Suprapubic skin (tissue), 4 donors: Measurements from ENCODE around the gene GABARAPL1. TPM values are rescaled to one million over a fixed set of nuclear protein-coding genes. Genes with fewer than 3 reads are reported as not detected.
A peak's percentile ranks its signal among the peaks of the same experiment; 100 is the strongest.

Experiments used
- DNase-seq, 2 donors: peaks; one replicate each; pipeline ENCODE4 v3.0.0-alpha.2; 2019; ENCODE audit warnings: low spot score in 2 of 2
- H3K27ac ChIP-seq: fragments of 200-600 bp; sonication (generic); one replicate; pipeline ENCODE4 v1.5.1; 2019
- H3K27me3 ChIP-seq: fragments of 200-600 bp; sonication (generic); one replicate; pipeline ENCODE4 v1.5.1; 2019
- H3K36me3 ChIP-seq: fragments of 200-600 bp; sonication (generic); one replicate; pipeline ENCODE4 v1.5.1; 2019
- H3K4me1 ChIP-seq: fragments of 200-600 bp; sonication (generic); one replicate; pipeline ENCODE4 v1.5.1; 2019
- H3K4me3 ChIP-seq: fragments of 200-600 bp; sonication (generic); one replicate; pipeline ENCODE4 v1.5.1; 2019; ENCODE audit warnings: mild to moderate bottlenecking
- H3K9me3 ChIP-seq: fragments of 200-600 bp; sonication (generic); one replicate; pipeline ENCODE4 v1.5.1; 2019
- EP300 ChIP-seq: sonication (generic); formaldehyde crosslinking; IDR thresholded peaks from one replicate; pipeline ENCODE4 v1.6.1; 2017; ENCODE audit warnings: antibody characterized with exemption
- POLR2A ChIP-seq, 2 donors: fragments of 450-650 bp; IDR thresholded peaks; one replicate each; pipeline ENCODE4 v1.6.1; 2017; ENCODE audit warnings: antibody characterized with exemption in 2 of 2, mild to moderate bottlenecking in 2 of 2, moderate library complexity in 2 of 2
- POLR2AphosphoS5 ChIP-seq, 3 donors: sonication (generic); formaldehyde crosslinking; IDR thresholded peaks; one replicate each; pipeline ENCODE4 v1.6.1; 2017; ENCODE audit warnings: antibody characterized with exemption in 3 of 3
- WGBS: methylation state at CpG from one replicate; pipeline ENCODE4 v1.1.5; 2018; 5-methylcytosine and 5-hydroxymethylcytosine counted together
- total RNA-seq, 4 donors: library from RNA; depleted of rRNA; stranded (reverse); fragments of >200 nt; gene quantifications; one replicate each; pipeline ENCODE4 v1.1.0, GENCODE V29; 2016
- TF ChIP-seq, protein P1 (sequence below), 2 donors: fragments of 200-600 bp in 1 of 2; fragments of 450-650 bp in 1 of 2; sonication (generic) in 1 of 2; IDR thresholded peaks; one replicate each; pipeline ENCODE4 v1.5.1; 2016 to 2019; ENCODE audit warnings: antibody characterized with exemption in 2 of 2, mild to moderate bottlenecking in 1 of 2, moderate library complexity in 1 of 2

Gene GABARAPL1
- total RNA-seq = 10 to 100 TPM; 48.7 to 94.6 (median 81.1) TPM

- Histone ChIP-seq H3K27ac (peak within 1 kb of the TSS; percentile 99), H3K4me1 (peaks cover 28% of the 10 kb centered on the region), H3K36me3 (no peaks in the 10 kb centered on the region), H3K9me3 (no peaks in the 10 kb centered on the region), H3K27me3 (no peaks in the 10 kb centered on the region), H3K4me3 (peak within 1 kb of the TSS; percentile 75)
- WGBS = 0% methylated on average over 35 of the region's 35 CpGs
- DNase-seq = peak; percentile 93 to 94
- peak; percentile 55 to 88 for TF ChIP-seq POLR2A (IDR thresholded peaks at IDR 0.05)
- TF ChIP-seq, protein P1, sequence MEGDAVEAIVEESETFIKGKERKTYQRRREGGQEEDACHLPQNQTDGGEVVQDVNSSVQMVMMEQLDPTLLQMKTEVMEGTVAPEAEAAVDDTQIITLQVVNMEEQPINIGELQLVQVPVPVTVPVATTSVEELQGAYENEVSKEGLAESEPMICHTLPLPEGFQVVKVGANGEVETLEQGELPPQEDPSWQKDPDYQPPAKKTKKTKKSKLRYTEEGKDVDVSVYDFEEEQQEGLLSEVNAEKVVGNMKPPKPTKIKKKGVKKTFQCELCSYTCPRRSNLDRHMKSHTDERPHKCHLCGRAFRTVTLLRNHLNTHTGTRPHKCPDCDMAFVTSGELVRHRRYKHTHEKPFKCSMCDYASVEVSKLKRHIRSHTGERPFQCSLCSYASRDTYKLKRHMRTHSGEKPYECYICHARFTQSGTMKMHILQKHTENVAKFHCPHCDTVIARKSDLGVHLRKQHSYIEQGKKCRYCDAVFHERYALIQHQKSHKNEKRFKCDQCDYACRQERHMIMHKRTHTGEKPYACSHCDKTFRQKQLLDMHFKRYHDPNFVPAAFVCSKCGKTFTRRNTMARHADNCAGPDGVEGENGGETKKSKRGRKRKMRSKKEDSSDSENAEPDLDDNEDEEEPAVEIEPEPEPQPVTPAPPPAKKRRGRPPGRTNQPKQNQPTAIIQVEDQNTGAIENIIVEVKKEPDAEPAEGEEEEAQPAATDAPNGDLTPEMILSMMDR (IDR thresholded peaks at IDR 0.05) = no peak
- no peak for TF ChIP-seq EP300
- peak in 2 of 3 donors; percentile 10 to 38 for TF ChIP-seq POLR2AphosphoS5 (IDR thresholded peaks at IDR 0.05)
Measured at GRCh38 chr12:10212739-10213131, at the start of gene GABARAPL1. Gene GABARAPL1, plus strand, starts transcription at chr12:10212877. Its CDS starts 253 bp downstream, at chr12:10213130.

GRCh38 chr12:10163084-10163483 lies 49.6 kb upstream of the GABARAPL1 start:
- no peak overlapping the region for H3K27ac ChIP-seq
- DNase-seq = no peak
- no peaks in the 10 kb centered on the region for H3K27me3 ChIP-seq
- H3K4me3 ChIP-seq = no peak overlapping the region
- no peaks in the 10 kb centered on the region for H3K36me3 ChIP-seq
- H3K4me1 ChIP-seq = peaks cover 10% of the 10 kb centered on the region
- 80% methylated on average over 3 of the region's 3 CpGs for WGBS
- H3K9me3 ChIP-seq = no peaks in the 10 kb centered on the region
- TF ChIP-seq EP300 (no peak), POLR2AphosphoS5 (IDR thresholded peaks at IDR 0.05) (no peak), POLR2A (IDR thresholded peaks at IDR 0.05) (no peak)
- TF ChIP-seq, protein P1 (IDR thresholded peaks at IDR 0.05) = no peak

DNA sequence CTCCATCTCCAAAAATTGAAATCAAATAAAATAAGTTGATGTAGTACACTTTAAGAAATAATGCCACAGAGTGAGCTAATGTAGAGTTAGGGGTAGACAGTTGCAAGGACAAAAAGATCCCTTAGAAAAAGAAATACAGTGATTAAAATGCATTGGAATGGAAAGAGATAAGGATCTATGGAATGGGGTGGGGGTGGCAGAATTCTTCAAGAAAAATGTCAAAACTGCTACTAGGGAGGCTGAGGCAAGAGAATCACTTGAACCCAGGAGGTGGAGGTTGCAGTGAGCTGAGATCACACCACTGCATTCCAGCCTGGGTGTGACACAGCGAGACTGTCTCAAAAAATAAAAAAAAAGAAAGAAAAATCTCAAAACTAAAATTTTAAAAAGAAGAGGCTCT lies 47.3 kb upstream of the GABARAPL1 start:
- no peak for DNase-seq
- H3K36me3 ChIP-seq = no peaks in the 10 kb centered on the region
- no peak overlapping the region for H3K27ac ChIP-seq
- peaks cover 7% of the 10 kb centered on the region for H3K4me1 ChIP-seq
- no peak overlapping the region for H3K4me3 ChIP-seq
- H3K27me3 ChIP-seq = no peaks in the 10 kb centered on the region
- H3K9me3 ChIP-seq = no peaks in the 10 kb centered on the region
- 61% methylated on average over 1 of the region's 1 CpG for WGBS
- TF ChIP-seq EP300 = no peak
- no peak for TF ChIP-seq POLR2AphosphoS5 (IDR thresholded peaks at IDR 0.05)
- no peak for TF ChIP-seq POLR2A (IDR thresholded peaks at IDR 0.05)
- TF ChIP-seq, protein P1 (IDR thresholded peaks at IDR 0.05) = no peak

- no peaks in the 10 kb centered on the region for H3K9me3 ChIP-seq
- H3K27me3 ChIP-seq = no peaks in the 10 kb centered on the region
- H3K4me3 ChIP-seq = no peak overlapping the region
- H3K4me1 ChIP-seq = no peaks in the 10 kb centered on the region
- 61% methylated on average over 5 of the region's 5 CpGs for WGBS
- H3K27ac ChIP-seq = no peak overlapping the region
- no peaks in the 10 kb centered on the region for H3K36me3 ChIP-seq
- no peak for DNase-seq
- TF ChIP-seq POLR2AphosphoS5 (IDR thresholded peaks at IDR 0.05) = no peak
- TF ChIP-seq POLR2A (IDR thresholded peaks at IDR 0.05) = no peak
- TF ChIP-seq, protein P1 (IDR thresholded peaks at IDR 0.05) = no peak
- TF ChIP-seq EP300 = no peak
Measured at GRCh38 chr12:10167599-10167998, 45.1 kb upstream of the GABARAPL1 start.

GRCh38 chr12:10169104-10169503 lies 43.6 kb upstream of the GABARAPL1 start:
- WGBS = 77% methylated on average over 3 of the region's 3 CpGs
- Histone ChIP-seq H3K4me3 (no peak overlapping the region), H3K27ac (no peak overlapping the region)

More at GRCh38 chr12:10169104-10169503, 43.6 kb upstream of the GABARAPL1 start:
- Histone ChIP-seq H3K36me3 (no peaks in the 10 kb centered on the region), H3K27me3 (no peaks in the 10 kb centered on the region), H3K9me3 (no peaks in the 10 kb centered on the region), H3K4me1 (no peaks in the 10 kb centered on the region)
- no peak for DNase-seq
- TF ChIP-seq POLR2AphosphoS5 (IDR thresholded peaks at IDR 0.05) (no peak), EP300 (no peak)
- TF ChIP-seq, protein P1 (IDR thresholded peaks at IDR 0.05) = no peak
